Tibial artery (tissue), 4 donors: Measurements from ENCODE around the gene AP5Z1.

Experiments
- DNase-seq, 2 donors: peaks; one replicate each; pipeline ENCODE4 v3.0.0-alpha.2; 2019
- H3K27ac ChIP-seq, 2 donors: fragments of 200-600 bp; sonication (generic) in 1 of 2; 1 replicate in 1 of 2; 2 replicates in 1 of 2; pipeline ENCODE4 v1.5.1; 2018 to 2019; ENCODE audit warnings: mild to moderate bottlenecking in 1 of 2
- H3K27me3 ChIP-seq, 2 donors: fragments of 200-600 bp; sonication (generic) in 1 of 2; one replicate each; pipeline versions ENCODE4 v1.5.1 to v1.6.0; 2016 to 2019
- H3K36me3 ChIP-seq, 3 donors: fragments of 200-600 bp; sonication (generic) in 2 of 3; one replicate each; pipeline ENCODE4 v1.5.1; 2016 to 2019; ENCODE audit warnings: mild to moderate bottlenecking in 2 of 3
- H3K4me1 ChIP-seq, 4 donors: fragments of 200-600 bp; sonication (generic) in 2 of 4; 1 replicate in 3 of 4; 2 replicates in 1 of 4; pipeline ENCODE4 v1.5.1; 2016 to 2019
- H3K4me3 ChIP-seq, 2 donors: fragments of 200-600 bp; sonication (generic) in 1 of 2; 1 replicate in 1 of 2; 2 replicates in 1 of 2; pipeline ENCODE4 v1.5.1; 2018 to 2019; ENCODE audit warnings: mild to moderate bottlenecking in 2 of 2
- H3K9me3 ChIP-seq, 3 donors: fragments of 200-600 bp; sonication (generic) in 1 of 3; one replicate each; pipeline ENCODE4 v1.5.1; 2016 to 2019
- CTCF ChIP-seq, 2 experiments: fragments of 200-600 bp in 1 of 2; fragments of 450-650 bp in 1 of 2; IDR thresholded peaks; one replicate each; pipeline ENCODE4 v1.5.1; 2017 to 2019; ENCODE audit warnings: antibody characterized with exemption in 2 of 2, mild to moderate bottlenecking in 1 of 2, moderate library complexity in 1 of 2
- intact Hi-C: fragments of 100-400 bp; cut with DNase I; formaldehyde crosslinking; loops from one replicate; pipeline ENCODE4 v1.15.0; 2023; ENCODE audit warnings: low total_unique reads

Gene AP5Z1

DNA sequence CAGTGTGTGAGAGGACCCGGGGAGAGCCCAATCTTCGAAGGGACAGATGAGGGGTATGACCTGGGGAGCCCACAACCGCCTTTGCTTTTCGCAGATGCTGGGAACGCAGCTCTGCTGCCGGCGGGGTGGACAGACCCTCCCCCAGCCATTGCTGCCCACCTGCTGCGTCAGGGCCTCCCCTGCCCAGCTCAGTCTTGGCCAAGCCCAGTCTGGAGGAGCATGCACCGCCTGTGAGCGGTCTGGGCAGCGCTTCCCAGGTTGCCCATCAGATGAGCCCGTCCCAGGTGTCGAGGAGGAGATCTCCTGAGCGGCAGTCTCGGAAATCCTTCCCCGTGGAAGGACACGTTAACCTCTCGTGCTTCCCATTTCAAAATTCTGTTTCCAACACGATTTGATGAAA, 17.3 kb upstream of the AP5Z1 start:
- no peaks in the 10 kb centered on the region for H3K27me3 ChIP-seq
- intact Hi-C loops: no loop called here
- no peak for TF ChIP-seq CTCF (IDR thresholded peaks at IDR 0.05)

GRCh38 chr7:4758791-4759190, 16.6 kb upstream of the AP5Z1 start:
- no peak for TF ChIP-seq CTCF (IDR thresholded peaks at IDR 0.05)
- Histone ChIP-seq H3K9me3 (no peaks in the 10 kb centered on the region), H3K36me3 (peaks cover 82 to 98% (median 97%) of the 10 kb centered on the region in 3 donors), H3K27ac (no peak overlapping the region), H3K4me1 (peaks cover 0 to 9% (median 3%) of the 10 kb centered on the region in 4 donors), H3K4me3 (no peak overlapping the region), H3K27me3 (no peaks in the 10 kb centered on the region)
- intact Hi-C loops: no loop called here
- DNase-seq: no peak

More for the DNA sequence above, 17.3 kb upstream of the AP5Z1 start:
- no peak for DNase-seq
- peaks cover 0 to 14% (median 8%) of the 10 kb centered on the region in 4 donors for H3K4me1 ChIP-seq
- no peak overlapping the region for H3K27ac ChIP-seq
- no peaks in the 10 kb centered on the region for H3K9me3 ChIP-seq
- H3K36me3 ChIP-seq: peaks cover 75 to 91% (median 90%) of the 10 kb centered on the region in 3 donors
- H3K4me3 ChIP-seq: no peak overlapping the region

GRCh38 chr7:4759211-4759610, 16.2 kb upstream of the AP5Z1 start:
- peaks cover 0 to 4% (median under 1%) of the 10 kb centered on the region in 4 donors for H3K4me1 ChIP-seq
- no peaks in the 10 kb centered on the region for H3K27me3 ChIP-seq
- TF ChIP-seq CTCF (IDR thresholded peaks at IDR 0.05): no peak
- peaks cover 86 to 100% (median 100%) of the 10 kb centered on the region in 3 donors for H3K36me3 ChIP-seq
- no peaks in the 10 kb centered on the region for H3K9me3 ChIP-seq
- H3K27ac ChIP-seq: no peak overlapping the region
- intact Hi-C loops: no loop called here
- H3K4me3 ChIP-seq: no peak overlapping the region
- DNase-seq: no peak

- no peak overlapping the region for H3K27ac ChIP-seq
- no peak for TF ChIP-seq CTCF (IDR thresholded peaks at IDR 0.05)
- intact Hi-C loops: no loop called here
- H3K9me3 ChIP-seq: no peaks in the 10 kb centered on the region
- DNase-seq: no peak
- no peaks in the 10 kb centered on the region for H3K27me3 ChIP-seq
- peaks cover 0 to 3% (median 0%) of the 10 kb centered on the region in 4 donors for H3K4me1 ChIP-seq
- H3K36me3 ChIP-seq: peaks cover 76 to 100% (median 93%) of the 10 kb centered on the region in 3 donors
- no peak overlapping the region for H3K4me3 ChIP-seq
These were observed 14.5 kb upstream of the AP5Z1 start for GRCh38 chr7:4760952-4761351.

GRCh38 chr7:4762121-4763055, 13.0 kb upstream of the AP5Z1 start:
- Histone ChIP-seq H3K27me3 (no peaks in the 10 kb centered on the region), H3K4me3 (no peak overlapping the region), H3K27ac (no peak overlapping the region), H3K36me3 (peaks cover 62 to 97% (median 79%) of the 10 kb centered on the region in 3 donors), H3K4me1 (peaks cover 0 to 4% (median 0%) of the 10 kb centered on the region in 4 donors), H3K9me3 (no peaks in the 10 kb centered on the region)
- no peak for DNase-seq
- no peak for TF ChIP-seq CTCF (IDR thresholded peaks at IDR 0.05)
- intact Hi-C loops: no loop called here
